HEK293T (cell line): ENCODE data around the gene GNA15.

ENCODE experiments used
- BHLHE40 ChIP-seq: fragments of 450-650 bp; IDR thresholded peaks from 2 replicates; pipeline ENCODE4 v1.6.1; 2016; ENCODE audit warnings: mild to moderate bottlenecking, moderate library complexity, borderline replicate concordance
- ELF4 ChIP-seq: fragments of 450-650 bp; IDR thresholded peaks from 2 replicates; pipeline ENCODE4 v1.6.1; 2017; ENCODE audit warnings: antibody characterized with exemption
- FOXK2 ChIP-seq: fragments of 450-650 bp; IDR thresholded peaks from 2 replicates; pipeline ENCODE4 v1.6.1; 2016; ENCODE audit warnings: mild to moderate bottlenecking
- FOXM1 ChIP-seq: fragments of 450-650 bp; IDR thresholded peaks from 2 replicates; pipeline ENCODE4 v1.6.1; 2017; ENCODE audit warnings: mild to moderate bottlenecking, borderline replicate concordance
- HDGF ChIP-seq: fragments of 450-650 bp; IDR thresholded peaks from 2 replicates; pipeline ENCODE4 v1.6.1; 2017; ENCODE audit warnings: antibody characterized with exemption, borderline replicate concordance
- L3MBTL2 ChIP-seq: fragments of 450-650 bp; conservative IDR thresholded peaks from 2 replicates; pipeline ENCODE4 v1.6.1; 2016; ENCODE audit warnings: mild to moderate bottlenecking
- NFRKB ChIP-seq: fragments of 450-650 bp; IDR thresholded peaks from 2 replicates; pipeline ENCODE4 v1.6.1; 2016; ENCODE audit warnings: mild to moderate bottlenecking, moderate library complexity
- PKNOX1 ChIP-seq: fragments of 450-650 bp; IDR thresholded peaks from 2 replicates; pipeline ENCODE4 v1.6.1; 2016
- SP1 ChIP-seq: fragments of 450-650 bp; IDR thresholded peaks from 2 replicates; pipeline ENCODE4 v1.6.1; 2017

GRCh38 chr19:3148503-3148902 is 12.7 kb downstream of the GNA15 start:
- TF ChIP-seq ELF4 (no peak), FOXK2 (no peak), L3MBTL2 (no peak), HDGF (no peak), NFRKB (no peak), SP1 (no peak), FOXM1 (no peak), BHLHE40 (no peak), PKNOX1 (no peak)
